ENCODE measurements around the gene YTHDC2. TPM values are rescaled to one million over a fixed set of nuclear protein-coding genes. Genes with fewer than 3 reads are reported as not detected.
A peak's percentile ranks its signal among the peaks of the same experiment; 100 is the strongest.

The YTHDC2 gene
- total RNA-seq, 1 experiment from 2014 or later: 3.4 TPM

GRCh38 chr5:113512341-113512740 lies 1.2 kb upstream of the YTHDC2 start:
- in situ Hi-C loops (cut with HindIII; ENCODE audit: low pct_unique_long_range_greater_than_20kb, low sequenced_read_pairs): no loop called here

DNA sequence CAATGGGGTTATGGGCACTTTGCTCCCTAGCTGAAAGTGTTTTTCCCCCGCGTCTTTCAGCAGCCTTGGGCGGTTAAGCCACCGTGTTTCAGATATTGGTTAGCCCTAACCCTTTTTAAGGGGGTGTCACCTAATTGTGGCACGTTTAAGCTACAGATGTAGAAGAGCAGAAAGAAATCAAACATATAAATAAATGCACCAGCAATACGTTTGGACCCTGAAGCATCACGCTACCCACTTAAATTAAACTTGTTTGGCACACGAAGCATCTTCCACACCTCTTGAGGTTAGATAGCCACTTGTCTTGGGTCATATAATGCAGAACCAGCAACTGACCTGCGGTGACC lies 768 bp downstream of the YTHDC2 start:
- peak; percentile 11 for DNase-seq (ENCODE audit: low read depth)
- in situ Hi-C loops (cut with HindIII; ENCODE audit: low pct_unique_long_range_greater_than_20kb, low sequenced_read_pairs): no loop called here

More at GRCh38 chr5:113512341-113512740, 1.2 kb upstream of the YTHDC2 start:
- DNase-seq (ENCODE audit: low read depth): no peak

DNA sequence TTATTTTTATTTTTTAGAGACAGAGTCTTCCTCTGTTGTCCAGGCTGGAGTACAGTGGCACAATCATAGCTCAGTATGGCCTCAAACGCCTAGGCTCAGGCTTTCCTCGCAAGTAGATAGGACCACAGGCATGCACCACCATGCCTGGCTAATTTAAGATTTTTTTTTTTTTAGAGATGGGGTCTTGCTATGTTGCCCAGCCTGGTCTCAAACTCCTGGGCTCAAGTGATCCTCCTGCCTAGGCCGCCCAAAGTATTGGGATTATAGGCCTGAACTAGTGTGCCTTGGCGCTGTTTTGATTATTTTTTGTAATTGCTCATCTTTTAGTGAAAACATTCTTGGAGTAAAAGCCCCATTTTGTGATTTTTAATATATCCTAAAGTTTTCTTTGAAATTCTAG lies 5.4 kb downstream of the YTHDC2 start:
- in situ Hi-C loops (cut with HindIII; ENCODE audit: low pct_unique_long_range_greater_than_20kb, low sequenced_read_pairs): no loop called here
- no peak for DNase-seq (ENCODE audit: low read depth)

DNA sequence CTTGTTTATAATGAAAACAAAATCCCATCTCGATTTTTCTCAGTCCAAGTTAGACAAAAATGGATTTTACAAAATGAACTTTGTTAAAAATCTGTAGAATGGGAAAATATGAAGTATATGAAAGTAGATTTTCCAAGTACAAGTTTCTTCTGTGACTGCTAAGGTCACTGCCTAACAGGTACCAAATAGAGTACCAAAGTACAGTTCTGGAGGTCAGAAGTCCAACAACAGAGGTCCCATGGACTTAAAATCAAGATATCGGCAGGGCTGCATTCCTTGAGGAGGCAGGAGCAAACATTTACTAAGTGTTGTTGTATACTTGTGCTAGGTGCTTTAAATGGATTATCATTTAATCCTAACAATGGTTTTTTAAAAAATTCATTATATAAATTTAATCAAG lies 5.9 kb downstream of the YTHDC2 start:
- in situ Hi-C loops (cut with HindIII; ENCODE audit: low pct_unique_long_range_greater_than_20kb, low sequenced_read_pairs): no loop called here
- no peak for DNase-seq (ENCODE audit: low read depth)

GRCh38 chr5:113520429-113520828 lies 6.9 kb downstream of the YTHDC2 start:
- in situ Hi-C loops (cut with HindIII; ENCODE audit: low pct_unique_long_range_greater_than_20kb, low sequenced_read_pairs): no loop called here
- DNase-seq (ENCODE audit: low read depth): no peak

DNA sequence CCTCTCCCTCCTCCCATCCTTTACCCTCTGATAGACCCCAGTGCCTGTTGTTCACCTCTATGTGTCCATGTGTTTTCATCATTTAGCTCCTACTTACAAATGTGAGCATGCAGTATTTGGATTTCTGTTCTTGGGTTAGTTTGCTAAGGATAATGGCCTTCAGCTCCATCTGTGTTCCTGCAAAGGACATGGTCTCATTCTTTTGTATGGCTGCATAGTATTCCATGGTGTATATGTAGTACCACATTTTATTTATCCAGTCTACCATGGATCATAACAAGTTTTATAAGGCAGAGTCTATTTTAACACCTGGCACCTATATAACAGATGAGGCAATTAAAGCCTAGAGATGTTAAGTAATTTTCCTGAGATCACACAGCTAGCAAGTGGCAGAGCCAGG lies 7.4 kb downstream of the YTHDC2 start:
- DNase-seq (ENCODE audit: low read depth): no peak
- in situ Hi-C loops (cut with HindIII; ENCODE audit: low pct_unique_long_range_greater_than_20kb, low sequenced_read_pairs): no loop called here

GRCh38 chr5:113523168-113523567 lies 9.7 kb downstream of the YTHDC2 start:
- DNase-seq (ENCODE audit: low read depth): no peak
- in situ Hi-C loops (cut with HindIII; ENCODE audit: low pct_unique_long_range_greater_than_20kb, low sequenced_read_pairs): no loop called here

- in situ Hi-C loops (cut with HindIII; ENCODE audit: low pct_unique_long_range_greater_than_20kb, low sequenced_read_pairs): no loop called here
- no peak for DNase-seq (ENCODE audit: low read depth)
These were observed 11.4 kb downstream of the YTHDC2 start for GRCh38 chr5:113524927-113525326.

GRCh38 chr5:113526421-113526820 lies 12.9 kb downstream of the YTHDC2 start:
- in situ Hi-C loops (cut with HindIII; ENCODE audit: low pct_unique_long_range_greater_than_20kb, low sequenced_read_pairs): no loop called here
- no peak for DNase-seq (ENCODE audit: low read depth)

GRCh38 chr5:113527746-113528145 lies 14.3 kb downstream of the YTHDC2 start:
- in situ Hi-C loops (cut with HindIII; ENCODE audit: low pct_unique_long_range_greater_than_20kb, low sequenced_read_pairs): no loop called here
- DNase-seq (ENCODE audit: low read depth): no peak

- in situ Hi-C loops (cut with HindIII; ENCODE audit: low pct_unique_long_range_greater_than_20kb, low sequenced_read_pairs): no loop called here
- DNase-seq (ENCODE audit: low read depth): no peak
These were observed 18.1 kb downstream of the YTHDC2 start for GRCh38 chr5:113531481-113532159.

DNA sequence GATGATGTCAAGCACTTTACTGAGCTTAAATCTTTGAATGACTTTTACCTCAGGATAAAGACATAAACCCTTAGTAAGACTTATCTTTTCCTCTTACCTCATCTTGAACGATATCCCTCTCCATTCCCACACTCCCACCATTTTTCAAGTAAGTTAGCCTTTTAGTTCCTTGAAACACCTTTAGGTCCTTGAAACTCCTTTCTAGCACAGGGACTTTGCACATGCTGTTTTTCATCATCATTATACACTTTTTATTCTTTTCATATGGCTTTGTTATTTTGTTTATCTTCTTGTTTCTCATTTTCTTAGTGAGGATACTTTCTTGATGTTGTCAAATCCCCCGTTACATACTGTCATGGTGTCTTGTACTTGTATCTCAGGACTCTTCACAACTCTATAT lies 24.8 kb downstream of the YTHDC2 start:
- no peak for DNase-seq (ENCODE audit: low read depth)
- in situ Hi-C loops (cut with HindIII; ENCODE audit: low pct_unique_long_range_greater_than_20kb, low sequenced_read_pairs): no loop called here

DNA sequence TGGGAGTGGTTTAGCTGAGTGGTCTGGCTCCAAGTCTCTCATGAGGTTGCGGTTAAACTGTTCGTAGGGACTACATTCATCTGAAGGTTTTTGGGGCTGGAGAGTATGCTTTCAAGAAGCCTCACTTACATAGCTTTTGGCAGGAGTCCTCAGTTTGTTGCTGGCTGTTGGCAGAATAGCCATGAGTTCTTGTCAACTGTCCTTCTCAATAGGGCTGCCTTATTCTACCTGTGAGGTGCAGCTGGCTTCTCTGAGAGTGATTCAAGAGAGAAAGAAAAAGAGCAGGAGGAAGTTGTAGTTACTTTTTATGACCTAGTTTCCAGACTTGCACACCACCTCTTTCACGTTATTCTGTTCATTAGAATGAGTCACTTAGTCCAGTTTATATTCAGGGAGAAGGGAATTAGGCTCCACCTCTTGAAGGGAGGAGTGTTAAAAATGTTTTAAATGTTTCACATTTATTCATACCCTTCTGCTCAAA lies 33.2 kb downstream of the YTHDC2 start:
- DNase-seq (ENCODE audit: low read depth): peak; percentile 33
- in situ Hi-C loops (cut with HindIII; ENCODE audit: low pct_unique_long_range_greater_than_20kb, low sequenced_read_pairs): no loop called here

- no peak for DNase-seq (ENCODE audit: low read depth)
- in situ Hi-C loops (cut with HindIII; ENCODE audit: low pct_unique_long_range_greater_than_20kb, low sequenced_read_pairs): no loop called here
These were observed 34.9 kb downstream of the YTHDC2 start for GRCh38 chr5:113548396-113548795.

DNA sequence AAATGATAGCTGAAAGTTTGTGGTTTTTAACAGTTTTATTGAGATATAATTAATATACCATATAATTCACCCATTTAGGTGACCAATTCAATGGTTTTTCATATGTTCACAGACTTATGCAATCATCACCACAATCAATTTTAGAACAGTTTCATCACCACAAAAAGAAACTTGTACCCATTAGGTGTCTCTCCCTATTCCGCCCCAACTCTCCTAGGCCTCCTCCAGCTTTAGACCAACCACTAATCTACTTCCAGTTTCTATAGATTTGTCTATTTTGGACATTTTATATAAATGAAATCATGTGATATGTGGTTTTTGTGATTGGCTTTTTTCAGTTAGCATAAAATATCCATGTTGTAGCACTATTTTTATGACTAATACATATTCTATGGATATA lies 38.6 kb downstream of the YTHDC2 start:
- DNase-seq (ENCODE audit: low read depth): no peak
- in situ Hi-C loops (cut with HindIII; ENCODE audit: low pct_unique_long_range_greater_than_20kb, low sequenced_read_pairs): no loop called here

DNA sequence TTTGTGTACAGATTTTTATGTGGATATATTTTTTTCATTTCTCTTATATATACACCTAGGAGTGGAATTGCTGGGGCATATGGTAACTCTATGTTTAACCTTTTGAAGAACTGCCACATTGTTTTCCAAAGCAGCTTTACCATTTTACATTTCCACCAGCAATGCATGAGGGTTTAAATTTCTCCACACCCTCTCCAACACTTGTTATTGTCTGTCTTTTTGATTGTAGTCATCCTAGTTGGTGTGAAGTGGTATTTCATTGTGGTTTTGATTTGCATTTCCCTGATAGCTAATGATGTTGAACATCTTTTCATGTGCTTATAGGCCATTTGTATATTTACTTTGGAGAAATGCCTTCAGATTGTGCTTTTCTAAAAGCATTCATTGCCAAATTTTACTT lies 39.1 kb downstream of the YTHDC2 start:
- in situ Hi-C loops (cut with HindIII; ENCODE audit: low pct_unique_long_range_greater_than_20kb, low sequenced_read_pairs): no loop called here
- no peak for DNase-seq (ENCODE audit: low read depth)

GRCh38 chr5:113562828-113563400 lies 49.4 kb downstream of the YTHDC2 start:
- DNase-seq (ENCODE audit: low read depth): no peak
- in situ Hi-C loops (cut with HindIII; ENCODE audit: low pct_unique_long_range_greater_than_20kb, low sequenced_read_pairs): no loop called here

- no peak for DNase-seq (ENCODE audit: low read depth)
- in situ Hi-C loops (cut with HindIII; ENCODE audit: low pct_unique_long_range_greater_than_20kb, low sequenced_read_pairs): no loop called here
These were observed 55.9 kb downstream of the YTHDC2 start for GRCh38 chr5:113569396-113569795.

GRCh38 chr5:113572716-113573115 lies 59.2 kb downstream of the YTHDC2 start:
- no peak for DNase-seq (ENCODE audit: low read depth)
- in situ Hi-C loops (cut with HindIII; ENCODE audit: low pct_unique_long_range_greater_than_20kb, low sequenced_read_pairs): no loop called here

DNA sequence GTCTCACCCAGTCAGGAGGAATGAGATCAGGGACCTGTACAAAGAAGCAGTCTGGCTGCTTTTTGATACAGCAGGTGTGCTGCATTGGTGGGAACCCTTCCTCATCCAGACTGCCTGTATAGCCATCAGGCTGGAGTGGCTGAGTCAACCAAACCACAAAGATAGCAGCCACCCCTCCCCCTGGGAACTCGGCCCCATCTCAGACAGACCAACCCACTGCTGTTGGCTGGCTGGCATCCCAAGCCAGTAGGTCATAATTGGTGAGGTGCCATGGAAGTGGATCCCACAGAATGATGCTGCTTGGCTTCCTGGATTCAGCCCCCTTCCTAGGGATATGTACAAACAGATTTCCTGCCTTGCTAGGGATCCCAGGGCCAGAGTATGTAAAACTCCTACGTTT lies 60.9 kb downstream of the YTHDC2 start:
- in situ Hi-C loops (cut with HindIII; ENCODE audit: low pct_unique_long_range_greater_than_20kb, low sequenced_read_pairs): no loop called here
- DNase-seq (ENCODE audit: low read depth): peak; percentile 6
